HG02759 (cell line): Measurements from ENCODE around the gene FAM53B.

Source experiments
- ATAC-seq: cut with Tn5 transposase; IDR thresholded peaks from one replicate; pipeline ENCODE4 v1.9.1; 2021; ENCODE audit warnings: mild to moderate bottlenecking, moderate library complexity; ENCODE audit not compliant: unreplicated experiment

The FAM53B gene

DNA sequence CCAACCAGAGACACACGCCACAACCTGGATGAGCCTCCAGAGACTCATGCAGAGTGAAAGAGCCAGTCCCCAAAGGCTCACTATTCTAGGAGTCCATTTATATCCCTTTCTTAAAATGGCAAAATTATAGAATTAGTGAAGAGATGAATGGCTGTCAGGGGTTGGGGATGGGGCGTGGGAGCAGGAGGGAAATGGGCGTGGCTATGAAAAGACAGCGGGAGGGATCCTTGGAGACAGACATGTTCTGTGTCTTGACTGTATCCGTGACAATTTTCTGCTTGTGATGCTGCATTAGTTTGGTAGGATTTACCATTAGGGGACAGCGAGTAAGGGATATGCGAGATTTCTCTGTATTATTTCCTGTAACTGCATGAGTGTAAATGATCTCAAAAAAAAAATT is 33.0 kb downstream of the FAM53B start:
- no peak for ATAC-seq

DNA sequence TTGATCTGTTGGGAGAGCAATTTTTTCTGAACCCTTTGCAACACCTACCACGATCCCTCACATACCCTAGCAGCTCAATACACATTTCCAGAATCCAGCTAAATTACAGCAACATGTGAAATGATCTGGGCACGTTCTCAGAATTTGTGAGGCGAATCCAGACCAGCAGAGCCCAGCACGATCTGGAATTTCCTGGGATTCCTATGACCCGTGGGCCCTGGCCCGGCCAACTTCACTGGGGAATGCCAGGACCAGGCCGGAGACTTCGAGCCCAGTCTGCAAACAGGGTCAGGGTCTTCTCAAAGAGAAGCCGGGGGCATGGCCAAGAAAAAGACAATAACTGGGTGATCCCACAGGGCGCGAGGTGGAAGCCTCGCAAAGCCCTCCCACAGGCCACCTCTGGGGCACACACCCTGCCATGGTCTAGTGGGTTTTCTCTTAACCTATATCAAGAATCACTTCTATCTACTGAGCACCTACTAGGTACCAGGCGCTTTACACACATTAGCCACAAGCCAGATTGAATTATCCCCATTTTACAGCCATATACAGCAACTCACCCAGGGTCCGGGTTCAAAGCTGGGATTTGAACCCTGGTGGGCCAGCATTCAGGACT is 33.8 kb downstream of the FAM53B start:
- ATAC-seq: no peak

DNA sequence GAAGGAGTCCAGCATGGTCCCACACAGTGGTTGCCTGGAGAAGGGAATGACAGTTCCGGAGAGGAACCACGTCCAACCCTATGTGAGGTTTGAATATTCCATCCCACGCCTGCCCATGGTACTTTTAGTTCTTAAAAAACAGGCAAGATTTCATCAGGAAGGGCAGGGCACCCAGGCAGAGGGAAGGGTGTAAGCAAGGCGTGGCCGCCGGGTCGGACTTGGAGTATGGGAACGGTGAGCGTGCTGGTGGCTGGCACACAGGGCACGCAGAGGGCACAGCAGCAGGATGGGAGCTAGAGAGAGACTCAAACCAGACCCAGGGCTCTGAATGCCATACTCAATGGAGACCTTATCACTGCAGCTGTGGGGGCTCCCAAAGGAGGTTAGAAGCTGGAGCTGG is 34.3 kb downstream of the FAM53B start:
- no peak for ATAC-seq

DNA sequence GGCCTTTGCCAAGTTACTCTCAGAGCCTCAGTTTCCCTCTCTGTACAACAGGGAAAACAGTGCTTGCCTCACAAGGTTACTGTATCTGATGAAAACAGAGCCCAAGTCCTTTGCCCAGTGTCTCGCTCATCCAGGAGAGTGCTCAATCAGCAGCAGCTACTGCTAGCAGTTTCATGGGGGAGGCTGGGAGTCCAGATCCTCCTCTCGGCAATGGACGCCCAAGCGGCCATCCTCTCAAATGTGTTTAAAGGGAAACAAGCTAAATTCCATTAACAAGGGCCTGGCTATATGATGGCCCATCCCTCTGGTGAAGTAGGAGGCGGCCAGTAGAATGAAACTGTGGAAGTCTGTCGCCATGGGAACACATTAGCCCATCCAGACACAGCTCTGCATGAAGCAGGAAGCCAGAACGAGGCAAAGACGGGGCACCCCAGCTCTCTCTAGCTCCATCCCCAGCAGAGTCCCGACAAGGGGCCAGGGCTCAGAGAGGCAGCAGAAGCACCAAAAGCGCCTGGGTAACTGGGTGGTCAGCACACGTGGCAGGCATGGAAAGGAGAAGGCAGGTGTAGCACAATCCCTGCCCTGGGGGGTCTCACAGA is 35.2 kb downstream of the FAM53B start:
- ATAC-seq: no peak

DNA sequence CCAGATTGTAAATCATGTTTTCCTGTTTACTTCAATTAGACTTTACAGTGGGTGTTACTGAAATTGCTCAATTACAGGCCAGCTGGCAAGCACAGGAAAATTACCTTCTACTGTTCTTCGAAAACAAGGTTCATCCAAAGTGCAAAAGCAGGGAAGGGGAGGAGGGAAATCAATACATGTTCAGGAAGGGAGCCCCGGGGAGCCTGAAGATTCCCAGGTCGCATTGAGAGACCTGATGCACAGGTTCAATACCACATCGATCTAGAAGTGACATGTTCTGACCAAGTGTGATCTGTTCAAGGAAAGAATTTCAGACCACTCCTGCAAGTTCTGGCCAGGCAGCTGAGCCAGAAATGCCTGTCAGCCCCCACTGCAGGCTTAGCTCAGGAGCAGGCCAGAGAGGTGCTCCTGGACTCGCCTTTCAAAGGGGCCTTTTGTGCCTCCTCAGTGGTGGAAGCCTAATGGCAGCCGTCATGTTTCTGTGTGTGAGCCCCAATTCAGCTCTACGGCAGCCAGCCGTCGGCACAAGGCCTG is 35.9 kb downstream of the FAM53B start:
- no peak for ATAC-seq

DNA sequence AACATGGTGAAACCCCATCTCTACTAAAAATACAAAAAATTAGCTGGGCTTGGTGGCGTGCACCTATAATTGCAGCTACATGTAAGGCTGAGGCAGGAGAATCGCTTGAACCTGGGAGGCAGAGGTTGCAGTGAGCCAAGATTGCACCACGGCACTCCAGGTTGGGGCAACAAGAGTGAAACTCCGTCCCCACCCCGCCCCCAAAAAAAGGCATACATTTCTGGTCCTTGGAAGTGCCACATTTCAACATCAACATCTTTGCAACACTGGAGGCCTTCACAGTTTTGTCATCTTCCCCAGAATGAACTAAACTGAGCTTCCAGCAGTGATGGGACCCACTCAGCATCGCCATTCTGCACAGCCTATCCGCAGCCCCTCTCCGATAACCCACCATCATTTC is 36.6 kb downstream of the FAM53B start:
- ATAC-seq: no peak

DNA sequence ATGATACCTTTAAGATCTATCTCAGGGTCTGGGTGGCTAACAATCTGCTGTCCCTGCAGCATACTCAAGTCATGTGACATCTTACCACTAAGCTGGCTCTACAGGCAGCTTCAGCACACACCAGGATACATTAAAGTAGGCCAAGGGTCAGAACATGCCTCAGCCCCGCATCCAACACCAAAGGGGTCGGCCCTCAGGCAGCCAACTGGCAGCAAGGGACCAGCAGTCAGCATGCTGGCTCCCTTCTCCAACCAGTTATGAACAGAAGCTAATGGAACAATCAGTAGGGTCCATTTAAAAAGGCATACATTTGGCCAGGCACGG is 37.1 kb downstream of the FAM53B start:
- ATAC-seq: no peak

DNA sequence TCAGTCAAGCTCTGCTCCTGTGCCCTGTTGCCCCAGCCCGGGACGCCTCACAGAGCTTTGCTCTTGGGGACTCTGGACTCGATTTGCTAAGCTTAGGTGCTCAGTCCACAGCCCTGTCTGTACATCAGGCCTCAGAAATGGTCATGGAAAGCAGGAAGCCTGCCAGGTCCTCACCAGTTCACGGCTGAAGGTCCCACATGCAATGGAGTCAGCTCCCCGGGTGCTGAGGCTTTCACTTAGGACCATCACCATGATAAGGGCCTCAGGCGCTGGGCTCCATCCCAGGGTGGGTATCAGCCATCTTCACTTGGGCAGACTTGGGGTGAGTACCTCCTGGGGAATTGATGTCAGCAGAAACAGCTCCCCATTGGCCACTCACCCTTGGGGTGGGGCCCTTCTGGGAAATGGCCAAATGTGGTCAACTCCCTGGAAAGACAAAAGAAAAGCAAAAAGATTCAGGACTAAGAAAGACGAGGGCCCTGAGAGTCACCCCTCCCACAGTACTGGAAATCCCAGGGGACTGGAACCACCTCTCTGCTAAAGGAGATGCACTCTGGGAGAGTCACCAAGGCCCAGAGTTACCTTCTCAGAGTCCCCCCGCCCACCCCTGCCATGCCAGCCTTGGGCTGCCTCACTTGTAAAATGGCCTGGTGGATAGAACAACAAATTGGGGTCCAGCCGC is 37.6 kb downstream of the FAM53B start:
- no peak for ATAC-seq

DNA sequence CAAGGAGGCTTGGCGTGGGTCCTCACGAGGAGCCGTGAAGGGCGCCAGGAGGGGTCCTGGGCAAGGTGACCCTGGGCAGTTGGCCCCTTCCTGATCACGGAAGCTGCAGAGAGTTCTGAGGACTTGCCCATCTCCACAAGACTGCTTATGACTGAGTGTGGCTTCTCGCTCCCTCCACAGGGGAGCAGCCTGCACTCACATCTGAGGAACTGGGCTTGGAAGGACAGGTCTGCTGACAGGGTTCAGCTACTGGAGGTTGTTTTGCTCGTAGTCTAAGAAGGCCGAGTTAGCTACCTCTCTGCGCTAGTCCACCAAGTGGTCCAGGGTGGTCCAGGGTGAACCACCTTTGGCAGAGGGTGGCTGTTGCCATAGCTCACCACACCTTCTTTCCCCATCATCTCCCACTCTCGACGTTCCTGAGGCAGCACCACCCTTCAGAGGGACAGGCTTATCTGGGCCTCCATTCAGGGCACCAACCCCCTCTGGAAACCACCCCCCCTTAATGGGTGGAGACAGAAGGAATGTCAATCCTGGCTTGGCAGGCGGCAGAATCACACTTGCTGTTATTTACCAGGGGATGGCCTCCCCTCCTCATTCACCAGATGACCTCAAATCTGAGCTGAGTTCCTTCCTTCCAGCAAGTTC is 38.2 kb downstream of the FAM53B start:
- ATAC-seq: no peak

DNA sequence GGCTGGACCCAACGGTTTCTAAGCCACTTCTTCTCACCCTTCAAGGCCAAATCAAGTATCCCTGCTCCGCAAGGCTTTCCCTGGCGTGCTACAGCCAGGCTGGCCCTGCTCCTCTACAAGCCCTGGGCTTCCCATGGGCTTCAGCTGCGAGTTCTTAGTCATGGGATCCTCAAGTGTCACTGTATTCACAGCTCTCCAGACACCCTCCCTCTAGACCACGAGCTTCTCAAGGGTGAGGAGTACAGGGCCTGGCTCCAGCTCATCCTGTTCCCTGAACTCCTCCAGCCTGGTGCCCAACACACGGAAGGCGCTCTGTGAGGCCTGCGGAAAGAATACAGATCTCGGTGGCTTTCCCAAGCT is 38.8 kb downstream of the FAM53B start:
- ATAC-seq: no peak

DNA sequence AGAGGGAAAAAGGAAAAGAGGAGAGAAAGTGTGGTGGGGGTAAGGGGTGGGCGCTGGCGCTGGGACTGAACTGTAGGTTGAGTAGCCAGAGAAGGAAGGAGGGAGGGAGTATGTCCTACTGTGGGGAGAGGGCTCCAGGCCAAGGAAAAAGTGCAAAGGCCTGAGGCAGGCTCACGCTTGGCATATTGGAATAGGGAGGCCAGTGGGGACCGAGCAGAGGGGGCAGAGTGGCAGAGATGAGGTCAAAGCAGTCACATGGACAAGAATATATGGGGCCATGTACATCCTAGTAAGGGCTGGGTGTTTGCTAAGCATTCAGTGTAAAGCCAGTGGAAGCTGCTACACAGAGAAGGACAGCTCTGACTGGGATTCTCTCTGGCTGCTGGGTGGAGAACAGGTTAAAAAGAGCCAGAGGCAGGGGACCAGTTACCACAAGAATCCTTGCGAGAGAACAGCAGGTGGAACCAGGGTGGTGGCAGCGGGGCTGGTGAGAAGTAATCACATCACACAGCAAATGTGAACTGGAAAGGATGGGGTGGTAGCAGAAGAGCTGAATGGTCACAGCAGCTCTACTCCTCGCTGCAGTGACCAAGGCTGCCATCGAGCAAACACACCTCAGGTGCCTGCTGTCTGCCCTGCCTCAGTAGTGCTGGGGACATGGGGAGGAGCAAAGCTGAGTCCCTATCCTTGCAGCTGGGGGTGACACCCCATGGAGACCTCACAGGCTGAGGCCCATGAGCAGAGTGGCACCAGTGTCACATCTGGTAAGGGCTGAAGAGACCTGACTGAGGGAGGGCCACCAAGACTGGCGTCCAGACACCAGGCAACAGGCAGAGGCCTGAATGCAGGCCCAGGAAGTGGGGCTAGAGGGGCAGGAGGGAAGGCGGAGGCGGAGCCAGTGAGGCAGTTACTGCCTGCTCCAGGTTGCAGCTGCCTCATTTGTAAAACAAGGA is 39.5 kb downstream of the FAM53B start:
- no peak for ATAC-seq

DNA sequence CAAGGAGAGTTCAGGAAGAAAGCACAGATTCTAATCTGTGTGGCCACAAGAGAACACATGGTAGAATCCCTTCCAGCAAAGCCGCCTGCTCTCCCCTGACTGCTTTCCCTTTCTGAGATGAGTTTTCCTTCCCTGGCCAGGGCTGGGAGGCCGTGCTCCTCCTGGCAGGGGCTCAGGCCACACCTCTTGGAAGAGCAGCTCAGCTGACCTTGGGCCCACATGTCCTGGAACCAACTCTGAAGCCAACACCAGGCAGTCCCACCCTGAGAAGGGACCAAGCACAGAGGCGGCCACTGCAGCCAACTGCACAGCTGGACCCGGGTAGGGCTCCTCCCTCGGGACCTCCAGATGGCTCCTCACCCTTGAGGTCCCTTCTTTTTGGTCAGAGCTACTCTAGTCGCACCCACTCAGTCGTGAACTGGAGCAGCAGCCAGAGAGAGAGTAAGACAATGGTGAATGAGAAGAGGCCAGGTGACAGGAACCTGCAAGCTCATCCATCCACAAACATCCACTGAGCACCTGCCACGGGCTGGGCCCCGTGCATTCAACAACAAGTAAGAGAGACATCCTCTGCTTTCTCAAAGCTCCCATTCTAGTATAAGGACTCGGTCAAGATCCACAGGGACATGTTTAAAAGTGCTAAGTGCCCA is 40.3 kb downstream of the FAM53B start:
- no peak for ATAC-seq

DNA sequence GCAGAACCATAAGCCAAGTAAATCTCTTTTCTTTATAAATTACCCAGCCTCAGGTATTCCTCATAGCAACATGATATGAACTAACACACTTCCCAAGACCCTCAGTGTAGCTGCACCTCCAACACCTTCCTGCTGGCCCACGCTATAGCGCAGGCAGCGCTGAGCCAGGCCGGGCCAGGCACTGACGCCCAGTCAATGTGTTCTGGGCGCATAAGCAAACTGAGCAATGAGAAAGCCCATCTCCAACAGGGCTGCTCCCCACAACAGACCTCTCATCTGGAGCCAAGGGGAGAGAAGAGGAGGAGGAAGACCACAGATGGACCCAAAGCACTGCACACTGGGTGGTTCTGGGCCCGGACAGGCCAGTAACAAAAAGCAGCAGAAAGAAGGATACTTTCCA is 40.8 kb downstream of the FAM53B start:
- ATAC-seq: no peak

DNA sequence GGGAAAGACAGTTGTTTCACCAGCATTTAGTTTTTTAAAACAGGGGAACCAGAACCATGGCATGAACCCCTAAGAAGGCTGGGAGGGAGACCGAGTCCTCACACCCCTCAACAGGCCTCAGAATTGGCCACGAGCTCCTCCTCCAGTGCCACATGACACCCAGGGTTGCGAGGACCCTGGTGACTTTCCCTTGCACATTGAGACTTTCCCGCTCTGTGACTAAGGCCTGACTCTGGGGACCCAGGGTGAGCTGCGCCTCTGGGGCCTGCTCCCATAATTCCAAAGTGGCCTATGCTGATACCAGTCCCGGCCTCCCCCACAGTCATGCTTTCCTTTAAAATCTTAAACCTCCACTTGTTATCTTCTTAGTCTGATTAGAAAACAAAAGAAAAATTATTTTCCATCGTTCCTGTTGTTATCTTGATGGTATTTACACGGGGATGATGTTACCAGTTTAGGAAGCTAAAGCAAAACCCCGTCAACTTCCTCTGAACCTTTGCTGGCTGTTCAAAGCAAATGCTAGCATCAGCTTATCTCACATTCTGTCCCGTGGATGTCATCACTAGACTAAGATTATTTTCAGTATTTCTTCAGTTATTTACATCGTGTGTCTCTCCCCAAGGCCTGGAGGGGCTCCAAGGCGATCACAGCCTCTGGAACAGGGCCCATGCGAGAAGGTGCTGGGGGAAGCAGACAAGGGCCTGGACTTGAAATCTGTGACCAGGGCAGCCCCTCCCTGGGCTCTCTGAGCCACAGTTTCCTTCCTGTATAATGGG is 42.1 kb downstream of the FAM53B start:
- no peak for ATAC-seq

DNA sequence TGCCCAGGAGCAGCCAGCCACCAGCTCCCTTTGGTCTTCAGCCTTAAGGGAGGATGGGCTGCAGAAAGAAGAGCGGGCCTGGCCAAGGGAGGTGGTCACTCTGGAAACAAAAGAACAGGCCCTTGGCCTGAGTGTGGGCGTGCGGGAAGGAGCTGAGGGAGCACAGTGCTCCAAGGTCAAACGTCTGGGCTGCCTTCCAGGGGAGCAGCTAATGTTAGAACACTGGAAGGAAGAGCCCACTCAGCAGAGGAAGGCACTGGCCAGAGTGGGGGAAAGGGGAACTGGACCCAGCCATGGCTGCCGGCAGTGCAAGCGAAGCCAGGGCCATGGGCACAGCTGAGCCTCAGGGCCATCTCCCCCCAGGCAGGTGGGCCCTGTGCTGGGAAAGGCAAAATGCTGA is 42.7 kb downstream of the FAM53B start:
- no peak for ATAC-seq

DNA sequence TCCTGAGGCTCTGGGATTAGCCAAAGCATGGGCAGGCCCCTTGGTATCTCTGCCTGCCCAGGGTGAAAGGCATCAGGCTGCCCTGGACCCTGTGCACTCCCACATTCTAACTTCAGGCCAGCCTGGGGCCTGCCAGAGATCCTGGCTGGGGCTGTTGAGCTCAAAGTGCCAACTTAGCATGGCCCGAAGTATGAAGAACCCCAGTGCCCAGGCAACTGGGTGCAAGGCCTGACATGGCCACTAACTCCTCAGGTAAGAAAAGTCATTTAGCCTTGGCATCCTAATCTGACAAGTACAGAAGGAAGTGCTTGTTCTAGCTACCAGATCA is 43.2 kb downstream of the FAM53B start:
- no peak for ATAC-seq

DNA sequence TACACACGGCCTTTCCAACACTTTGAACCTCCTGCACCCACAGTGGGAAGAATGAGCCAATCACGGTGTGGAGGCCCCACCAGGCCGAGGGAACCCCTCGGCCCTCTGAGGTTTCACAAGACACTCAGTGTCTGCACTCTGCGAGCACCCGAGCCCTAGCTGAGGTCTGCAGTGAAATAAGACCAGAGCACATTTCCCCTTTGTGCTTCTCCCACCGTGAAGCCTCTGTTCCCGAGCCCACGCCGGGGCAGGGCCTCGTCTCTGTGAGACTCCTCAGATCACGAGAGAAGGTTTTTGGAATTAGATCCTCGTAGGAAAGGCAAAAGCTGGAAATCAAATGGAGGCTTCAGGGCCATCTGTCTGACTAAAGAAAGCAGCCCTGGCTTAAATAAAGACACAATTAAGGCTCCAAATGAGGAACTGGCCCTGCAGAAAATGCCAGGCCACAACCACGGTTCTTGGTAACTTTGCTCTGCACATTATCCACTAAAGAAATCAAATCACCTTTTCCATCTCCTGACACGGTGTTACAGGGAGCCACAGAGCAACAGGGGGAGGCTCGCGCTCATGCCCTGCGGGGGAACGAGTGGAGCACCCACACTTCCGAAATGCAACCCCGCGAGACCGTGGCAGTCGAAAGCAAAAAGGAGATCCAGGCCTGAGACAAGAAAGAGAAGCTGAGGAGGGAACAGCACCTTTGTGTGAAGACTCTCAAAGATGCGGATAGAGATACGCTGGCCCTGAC is 43.7 kb downstream of the FAM53B start:
- no peak for ATAC-seq

DNA sequence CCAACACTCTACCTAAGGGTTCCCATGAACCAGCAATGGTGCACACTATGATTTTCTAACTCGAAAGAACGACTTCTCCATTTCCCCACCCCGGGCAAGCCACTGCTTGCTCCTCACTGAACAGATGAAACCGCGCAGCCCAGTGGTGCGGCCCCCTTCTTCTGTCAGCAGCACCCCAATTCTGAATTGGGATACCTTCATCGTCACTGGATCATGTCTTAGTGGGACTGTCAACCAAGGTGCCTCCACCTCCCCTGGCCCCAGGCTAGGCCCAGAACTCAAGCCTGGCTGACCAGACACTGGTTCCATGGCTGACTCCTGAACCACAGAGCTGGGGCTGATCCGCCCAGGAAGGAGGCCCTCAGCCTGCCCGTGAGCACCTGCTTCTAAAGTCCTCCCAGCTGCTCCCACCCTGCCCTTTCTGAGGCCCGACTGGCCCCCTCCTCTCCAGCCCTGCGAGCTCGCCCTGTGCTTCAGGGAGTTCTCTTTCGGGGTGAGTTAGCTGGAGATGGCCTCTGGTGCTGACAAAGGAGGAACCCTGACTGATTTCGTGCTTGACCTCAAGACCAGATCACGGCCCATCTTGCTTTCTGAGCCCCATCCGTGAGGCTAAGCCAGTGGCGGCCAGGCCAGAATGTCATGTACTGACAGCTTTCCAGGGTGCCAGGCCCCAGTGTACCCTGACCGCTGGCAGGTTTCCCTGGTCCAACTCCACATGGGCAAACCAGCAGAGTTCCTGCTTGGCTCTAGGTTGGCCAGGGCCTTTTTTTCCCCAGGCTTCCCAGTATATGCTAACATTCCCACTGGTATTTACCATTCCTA is 44.5 kb downstream of the FAM53B start:
- no peak for ATAC-seq
